Ovary (tissue), 9 donors: ENCODE measurements around the gene CTAGE1. TPM values are rescaled to one million over a fixed set of nuclear protein-coding genes. Genes with fewer than 3 reads are reported as not detected.

ENCODE experiments used
- DNase-seq, 5 donors: peaks; one replicate each; pipeline ENCODE4 v3.0.0-alpha.2; 2019 to 2020
- H3K27ac ChIP-seq, 2 donors: fragments of 200-600 bp; one replicate each; pipeline versions ENCODE4 v1.5.1 to v1.8.0; 2019 to 2022
- H3K27me3 ChIP-seq: fragments of 200-600 bp; one replicate; pipeline ENCODE4 v1.8.0; 2022
- H3K36me3 ChIP-seq: fragments of 200-600 bp; sonication (generic); one replicate; pipeline ENCODE4 v1.5.1; 2019
- H3K4me1 ChIP-seq: one replicate; pipeline ENCODE4 v1.8.1; 2013; ENCODE audit warnings: mild to moderate bottlenecking, moderate library complexity; ENCODE audit not compliant: insufficient read depth
- H3K4me3 ChIP-seq: fragments of 200-600 bp; sonication (generic); one replicate; pipeline ENCODE4 v1.5.1; 2017
- H3K9me3 ChIP-seq, 2 donors: fragments of 200-600 bp in 1 of 2; sonication (generic) in 1 of 2; one replicate each; pipeline versions ENCODE4 v1.5.1 to v1.8.1; 2013 to 2019; ENCODE audit warnings: mild to moderate bottlenecking in 1 of 2, moderate library complexity in 1 of 2
- CTCF ChIP-seq, 3 donors: fragments of 450-650 bp in 2 of 3; fragments of 200-600 bp in 1 of 3; IDR thresholded peaks; one replicate each; pipeline versions ENCODE4 v1.5.1 to v1.8.0; 2016 to 2022; ENCODE audit warnings: antibody characterized with exemption in 3 of 3, mild to moderate bottlenecking in 1 of 3
- EP300 ChIP-seq: sonication (generic); formaldehyde crosslinking; IDR thresholded peaks from one replicate; pipeline ENCODE4 v1.6.1; 2017; ENCODE audit warnings: antibody characterized with exemption
- POLR2A ChIP-seq: fragments of 450-650 bp; IDR thresholded peaks from one replicate; pipeline ENCODE4 v1.6.1; 2017; ENCODE audit warnings: antibody characterized with exemption, mild to moderate bottlenecking, moderate library complexity
- whole genome bisulfite sequencing, 3 donors: extraction: QIAGEN DNeasy Blood & Tissue Kit in 1 of 3; methylation state at CpG; one replicate each; pipeline versions ENCODE4 v1.1.5 to v1.1.7; 2013 to 2017; 5-methylcytosine and 5-hydroxymethylcytosine counted together
- intact Hi-C, 4 donors: fragments of 100-400 bp; cut with DNase I; formaldehyde crosslinking; loops; one replicate each; pipeline versions ENCODE4 v1.11.0 to v1.15.1; 2022 to 2023
- polyA plus RNA-seq, 2 donors: library from polyadenylated mRNA; stranded (reverse); fragments of 200-250 nt in 1 of 2; fragments of 350-450 nt in 1 of 2; fragmentation: Illumina TruSeq in 1 of 2; extraction: RNeasy Lipid Tissue Mini Kit (QIAGEN cat#74804) in 1 of 2; gene quantifications; one replicate each; pipeline ENCODE4 v1.2.3, GENCODE V29; 2013 to 2014
- total RNA-seq, 7 donors: library from RNA; depleted of rRNA in 2 of 7; stranded (reverse); fragments of >200 nt in 2 of 7; fragmentation: NEBNext Ultra II Directional in 3 of 7; extraction: Animal tissue kit (Norgen Biotek cat#: 25700) in 3 of 7; gene quantifications; one replicate each; pipeline versions ENCODE4 v1.1.0 to v1.2.4, GENCODE V29; 2016 to 2023
- donor health status: DM: no; HTN: no; CAD: no; lungs with moderate emphysema.
- donor health status: DM: no; HTN: no; CAD: no.
- donor health status: Bipolar disorder and iron deficiency.
- donor health status: DM: yes; HTN: yes; CAD: no.
- donor health status: DM: no; HTN: no; CAD: no.
- donor health status: DM: yes; HTN: yes; CAD: no.

Gene CTAGE1
- total and polyA plus RNA-seq, 9 donors: not detected

DNA sequence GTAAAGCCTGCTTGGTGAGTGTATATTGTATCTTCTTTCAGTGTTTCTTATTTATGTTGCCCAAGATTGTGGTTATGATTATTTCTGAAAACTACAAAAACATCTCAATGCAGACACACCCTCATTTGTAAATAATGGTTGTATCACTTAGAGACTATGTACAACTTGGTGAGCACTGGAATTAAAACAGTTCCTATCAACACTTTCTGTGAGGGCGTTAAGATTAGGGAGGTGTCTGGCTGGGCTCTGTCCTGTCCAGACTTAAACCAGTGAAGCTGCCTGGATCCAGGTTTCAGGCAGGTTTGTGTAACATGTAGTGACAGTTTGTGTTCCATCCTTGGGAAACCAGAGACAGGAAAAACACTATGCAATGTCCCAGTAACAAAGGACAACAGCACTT, 49.7 kb downstream of the CTAGE1 start:
- Histone ChIP-seq H3K27ac (no peak overlapping the region), H3K4me3 (no peak overlapping the region)
- WGBS, 3 donors: 57 to 74% (median 68%) methylated on average over 1 of the region's 1 CpG

GRCh38 chr18:22367303-22367702, 50.4 kb downstream of the CTAGE1 start:
- Histone ChIP-seq H3K36me3 (no peaks in the 10 kb centered on the region), H3K27me3 (no peaks in the 10 kb centered on the region), H3K4me3 (no peak overlapping the region), H3K27ac (no peak overlapping the region), H3K9me3 (no peaks in the 10 kb centered on the region), H3K4me1 (no peaks in the 10 kb centered on the region)
- TF ChIP-seq EP300 (no peak), CTCF (IDR thresholded peaks at IDR 0.05) (no peak), POLR2A (no peak)
- DNase-seq: no peak
- intact Hi-C loops: no loop called here

More for the DNA sequence above, 49.7 kb downstream of the CTAGE1 start:
- intact Hi-C loops: no loop called here
- H3K9me3 ChIP-seq: no peaks in the 10 kb centered on the region
- DNase-seq: no peak
- no peaks in the 10 kb centered on the region for H3K27me3 ChIP-seq
- H3K4me1 ChIP-seq: no peaks in the 10 kb centered on the region
- H3K36me3 ChIP-seq: no peaks in the 10 kb centered on the region
- no peak for TF ChIP-seq CTCF (IDR thresholded peaks at IDR 0.05)
- TF ChIP-seq EP300: no peak
- TF ChIP-seq POLR2A: no peak

GRCh38 chr18:22363867-22364463, 53.8 kb downstream of the CTAGE1 start:
- intact Hi-C loops: no loop called here
- no peaks in the 10 kb centered on the region for H3K36me3 ChIP-seq
- WGBS, 3 donors: 93 to 97% (median 95%) methylated on average over 1 of the region's 1 CpG
- no peak for DNase-seq
- no peaks in the 10 kb centered on the region for H3K4me1 ChIP-seq
- no peaks in the 10 kb centered on the region for H3K27me3 ChIP-seq
- TF ChIP-seq POLR2A (no peak), EP300 (no peak), CTCF (IDR thresholded peaks at IDR 0.05) (no peak)
- H3K9me3 ChIP-seq: no peaks in the 10 kb centered on the region
- no peak overlapping the region for H3K27ac ChIP-seq
- no peak overlapping the region for H3K4me3 ChIP-seq

Other genes starting within 250 kb of the CTAGE1 start
- gene GATA6, start 248.3 kb downstream of the CTAGE1 start, total RNA-seq: 100 to 1,000 TPM in 5 of 7 donors, 10 to 100 TPM in 2; 82.4 to 221 (median 140) TPM
- 10 to 100 TPM; 30.2 to 54.0 TPM for gene GATA6, start 248.3 kb downstream of the CTAGE1 start, polyA plus RNA-seq